Medulla oblongata (tissue), 1 donor: ENCODE measurements around the gene PDZD2.
A peak's percentile ranks its signal among the peaks of the same experiment; 100 is the strongest.
"Not testable (repeated sequence)": the region's sequence is repeated elsewhere in the genome, so short reads cannot be mapped to it uniquely, and the experiment has no call there.

ENCODE experiments used
- DNase-seq: peaks from one replicate; pipeline ENCODE4 v3.0.0-alpha.2; 2015; ENCODE audit errors: extremely low spot score

Gene PDZD2

DNA sequence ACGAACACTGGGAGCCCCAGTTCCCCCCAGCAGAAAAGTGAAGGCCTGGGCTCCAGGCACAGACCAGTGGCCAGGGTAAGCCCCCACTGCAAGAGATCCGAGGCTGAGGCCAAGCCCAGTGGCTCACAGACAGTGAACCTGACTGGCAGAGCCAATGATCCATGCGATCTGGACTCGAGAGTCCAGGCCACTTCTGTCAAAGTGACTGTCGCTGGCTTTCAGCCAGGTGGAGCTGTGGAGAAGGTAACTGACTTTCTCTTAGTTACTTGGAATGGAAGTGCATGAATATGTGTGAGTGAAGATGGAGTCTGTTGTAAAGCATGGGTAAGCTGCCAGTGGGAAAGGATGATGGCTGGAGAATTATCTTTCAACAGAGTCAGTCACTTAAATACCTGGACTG lies 435.5 kb downstream of the PDZD2 start:
- no peak for DNase-seq

- peak; percentile 79 for DNase-seq
These were observed 438.1 kb downstream of the PDZD2 start for GRCh38 chr5:32076699-32077695.

DNA sequence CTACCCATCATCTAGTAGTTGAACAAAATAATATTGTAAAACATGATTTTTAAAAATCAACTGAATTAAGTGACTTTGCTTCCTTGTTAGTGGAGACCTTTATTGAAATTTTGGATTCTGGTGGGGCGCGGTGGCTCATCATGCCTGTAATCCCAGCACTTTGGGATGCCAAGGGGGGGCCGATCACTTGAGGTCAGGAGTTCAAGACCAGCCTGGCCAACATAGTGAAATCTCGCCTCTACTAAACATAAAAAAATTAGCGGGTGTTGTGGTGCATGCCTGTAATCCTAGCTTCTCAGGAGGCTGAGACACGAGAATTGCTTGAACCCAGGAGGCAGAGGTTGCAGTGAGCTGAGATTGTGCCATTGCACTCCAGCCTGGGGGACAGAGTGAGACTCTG lies 439.9 kb downstream of the PDZD2 start:
- DNase-seq = not testable (repeated sequence)

DNA sequence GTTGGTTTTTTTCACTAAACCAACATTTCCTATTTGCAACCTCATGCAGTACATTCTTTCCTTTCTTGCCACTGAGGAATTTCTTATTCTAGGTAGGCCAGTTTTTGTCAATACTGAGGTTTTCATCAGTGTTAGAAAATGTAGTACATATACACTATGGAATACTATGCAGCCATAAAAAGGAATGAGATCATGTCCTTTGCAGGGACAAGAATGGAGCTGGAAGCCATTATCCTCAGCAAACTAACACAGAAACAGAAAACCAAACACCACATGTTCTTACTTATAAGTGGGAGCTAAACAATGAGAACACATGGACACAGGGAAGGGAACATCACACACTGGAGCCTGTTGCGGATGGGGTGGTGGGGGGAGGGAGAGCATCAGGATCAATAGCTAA lies 441.6 kb downstream of the PDZD2 start:
- not testable (repeated sequence) for DNase-seq

GRCh38 chr5:32082701-32083100 lies 443.8 kb downstream of the PDZD2 start:
- DNase-seq = no peak

DNA sequence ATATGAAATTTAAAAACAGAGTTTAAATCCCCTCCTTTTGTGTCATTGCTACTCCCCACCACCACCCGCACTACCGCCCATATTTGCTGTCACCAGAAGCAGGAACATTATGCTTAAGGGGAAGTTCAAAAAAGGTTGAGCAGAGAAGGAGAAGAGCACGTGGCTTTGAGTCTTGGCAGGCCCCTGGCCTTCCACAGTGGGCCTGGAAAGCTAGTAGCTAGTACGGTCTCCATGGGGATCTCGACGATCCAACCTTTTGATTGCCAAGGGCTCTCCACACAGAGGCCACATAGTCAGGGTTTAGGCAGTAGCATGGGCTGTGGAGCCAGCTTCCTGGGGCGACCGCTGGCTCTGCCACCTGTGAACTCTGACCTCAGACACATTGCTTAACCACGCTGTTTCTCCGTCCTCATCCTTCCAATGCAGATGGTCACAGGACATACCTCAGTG lies 445.1 kb downstream of the PDZD2 start:
- DNase-seq = peak; percentile 80

- no peak for DNase-seq
These were observed 448.5 kb downstream of the PDZD2 start for GRCh38 chr5:32087086-32088082.

DNA sequence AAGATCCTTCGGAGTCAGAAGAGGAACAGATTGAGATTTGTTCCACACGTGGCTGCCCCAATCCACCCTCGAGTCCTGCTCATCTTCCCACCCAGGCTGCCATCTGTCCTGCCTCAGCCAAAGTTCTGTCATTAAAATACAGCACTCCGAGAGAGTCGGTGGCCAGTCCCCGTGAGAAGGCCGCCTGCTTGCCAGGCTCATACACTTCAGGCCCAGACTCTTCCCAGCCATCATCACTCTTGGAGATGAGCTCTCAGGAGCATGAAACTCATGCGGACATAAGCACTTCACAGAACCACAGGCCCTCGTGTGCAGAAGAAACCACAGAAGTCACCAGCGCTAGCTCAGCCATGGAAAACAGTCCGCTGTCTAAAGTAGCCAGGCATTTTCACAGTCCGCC lies 449.3 kb downstream of the PDZD2 start:
- DNase-seq = no peak

DNA sequence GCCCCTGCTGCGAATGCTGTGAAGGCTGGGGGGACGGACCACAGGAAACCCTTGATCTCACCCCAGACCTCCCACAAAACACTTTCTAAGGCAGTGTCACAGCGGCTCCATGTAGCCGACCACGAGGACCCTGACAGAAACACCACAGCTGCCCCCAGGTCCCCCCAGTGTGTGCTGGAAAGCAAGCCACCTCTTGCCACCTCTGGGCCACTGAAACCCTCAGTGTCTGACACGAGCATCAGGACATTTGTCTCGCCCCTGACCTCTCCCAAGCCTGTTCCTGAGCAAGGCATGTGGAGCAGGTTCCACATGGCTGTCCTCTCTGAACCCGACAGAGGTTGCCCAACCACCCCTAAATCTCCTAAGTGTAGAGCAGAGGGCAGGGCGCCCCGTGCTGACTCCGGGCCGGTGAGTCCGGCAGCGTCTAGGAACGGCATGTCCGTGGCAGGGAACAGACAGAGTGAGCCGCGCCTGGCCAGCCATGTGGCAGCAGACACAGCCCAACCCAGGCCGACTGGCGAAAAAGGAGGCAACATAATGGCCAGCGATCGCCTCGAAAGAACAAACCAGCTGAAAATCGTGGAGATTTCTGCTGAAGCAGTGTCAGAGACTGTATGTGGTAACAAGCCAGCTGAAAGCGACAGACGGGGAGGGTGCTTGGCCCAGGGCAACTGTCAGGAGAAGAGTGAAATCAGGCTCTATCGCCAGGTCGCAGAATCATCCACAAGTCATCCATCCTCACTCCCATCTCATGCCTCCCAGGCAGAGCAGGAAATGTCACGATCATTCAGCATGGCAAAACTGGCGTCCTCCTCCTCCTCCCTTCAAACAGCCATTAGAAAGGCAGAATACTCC lies 450.4 kb downstream of the PDZD2 start:
- no peak for DNase-seq

GRCh38 chr5:32090026-32090754 lies 451.3 kb downstream of the PDZD2 start:
- DNase-seq = no peak

DNA sequence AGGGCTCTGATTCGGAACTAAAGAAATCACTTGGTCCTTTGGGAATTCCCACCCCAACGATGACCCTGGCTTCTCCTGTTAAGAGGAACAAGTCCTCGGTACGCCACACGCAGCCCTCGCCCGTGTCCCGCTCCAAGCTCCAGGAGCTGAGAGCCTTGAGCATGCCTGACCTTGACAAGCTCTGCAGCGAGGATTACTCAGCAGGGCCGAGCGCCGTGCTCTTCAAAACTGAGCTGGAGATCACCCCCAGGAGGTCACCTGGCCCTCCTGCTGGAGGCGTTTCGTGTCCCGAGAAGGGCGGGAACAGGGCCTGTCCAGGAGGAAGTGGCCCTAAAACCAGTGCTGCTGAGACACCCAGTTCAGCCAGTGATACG lies 451.8 kb downstream of the PDZD2 start:
- DNase-seq = no peak

DNA sequence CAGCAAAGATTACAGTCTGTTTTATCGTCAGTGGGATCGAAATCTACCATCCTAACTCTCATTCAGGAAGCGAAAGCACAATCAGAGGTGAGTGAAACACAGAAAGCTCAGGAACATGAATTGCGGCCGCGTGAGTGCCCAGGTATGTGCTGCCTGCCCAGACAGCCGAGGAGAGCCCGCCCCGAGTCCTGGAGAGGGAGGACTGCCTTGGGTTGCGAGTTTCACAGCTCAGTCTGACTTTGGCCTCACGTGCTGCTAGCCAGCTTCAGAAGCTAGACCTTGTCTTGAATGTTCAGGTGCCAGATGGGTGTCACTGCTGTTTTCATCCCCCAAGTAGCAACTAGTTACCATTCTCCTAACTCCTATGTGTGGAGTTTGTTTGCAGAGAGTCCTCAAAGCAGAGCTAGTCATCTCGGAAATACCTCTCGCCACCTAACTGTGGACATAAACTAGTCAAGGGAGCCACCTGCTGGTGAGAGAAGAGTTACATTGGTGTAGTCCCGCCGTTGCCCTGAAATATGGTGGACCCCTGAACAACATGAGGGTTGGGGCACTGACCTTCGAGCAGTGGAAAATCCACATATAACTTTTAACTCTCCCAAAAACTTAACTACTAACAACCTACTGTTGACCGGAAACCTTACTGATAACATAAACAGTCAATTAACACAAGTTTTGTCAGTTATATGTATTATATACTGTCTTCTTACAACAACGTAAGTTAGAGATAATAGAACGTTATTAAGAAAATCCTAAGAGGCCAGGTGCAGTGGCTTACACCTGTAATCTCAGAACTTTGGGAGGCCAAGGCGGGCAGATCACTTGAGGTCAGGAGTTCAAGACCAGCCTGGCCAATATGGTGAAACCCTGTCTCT lies 454.2 kb downstream of the PDZD2 start:
- peak; percentile 88 for DNase-seq

GRCh38 chr5:32094691-32095090 lies 455.8 kb downstream of the PDZD2 start:
- DNase-seq = no peak

DNA sequence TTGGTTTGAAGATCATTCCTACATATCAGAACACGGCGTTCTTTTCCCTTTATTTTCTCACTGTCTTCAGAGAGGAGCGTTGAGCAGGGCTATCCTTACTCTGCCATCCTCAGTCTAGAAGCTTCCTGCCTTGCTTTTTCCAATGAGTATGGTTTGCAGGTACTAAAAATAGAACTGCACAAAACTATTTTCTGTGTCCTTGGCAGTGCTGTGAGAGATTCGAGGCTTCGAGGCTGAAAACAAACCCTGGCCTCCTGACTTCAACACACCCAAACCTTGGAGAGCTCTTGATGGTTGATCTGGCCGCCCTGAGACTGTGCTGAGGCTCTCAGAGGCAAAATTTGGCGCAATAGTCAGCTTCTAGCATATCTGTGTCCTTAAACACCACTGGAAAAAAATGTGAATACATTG lies 456.3 kb downstream of the PDZD2 start:
- DNase-seq = no peak

DNA sequence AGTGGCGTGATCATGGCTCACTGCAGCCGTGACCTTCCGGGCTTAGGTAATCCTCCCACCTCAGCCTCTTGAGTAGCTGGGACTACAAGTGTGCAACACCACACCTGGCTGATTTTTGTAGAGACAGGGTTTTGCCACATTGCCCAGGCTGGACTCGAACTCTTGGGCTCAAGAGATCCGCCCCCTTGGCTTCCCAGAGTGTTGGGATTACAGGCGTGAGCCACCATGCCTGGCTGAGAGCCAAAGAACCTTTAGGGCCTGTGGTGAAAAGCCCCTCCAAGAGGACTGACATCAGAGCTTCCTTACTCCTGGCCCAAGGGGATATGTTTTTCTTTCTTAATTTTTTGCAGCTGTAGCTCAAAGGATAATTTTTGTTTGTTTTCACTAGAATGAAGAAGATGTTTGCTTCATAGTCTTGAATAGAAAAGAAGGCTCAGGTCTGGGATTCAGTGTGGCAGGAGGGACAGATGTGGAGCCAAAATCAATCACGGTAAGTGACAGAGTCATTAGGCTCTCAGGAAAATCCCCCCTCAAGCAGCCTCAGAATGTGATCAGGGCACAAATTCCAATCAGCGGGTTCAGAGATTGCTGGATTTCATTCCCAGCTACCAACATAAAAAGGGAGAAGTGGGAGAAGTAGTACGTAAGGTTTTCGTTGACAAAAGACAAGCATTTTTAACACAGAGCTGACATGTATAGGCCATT lies 458.1 kb downstream of the PDZD2 start:
- DNase-seq = no peak

GRCh38 chr5:32098291-32098690 lies 459.4 kb downstream of the PDZD2 start:
- no peak for DNase-seq

DNA sequence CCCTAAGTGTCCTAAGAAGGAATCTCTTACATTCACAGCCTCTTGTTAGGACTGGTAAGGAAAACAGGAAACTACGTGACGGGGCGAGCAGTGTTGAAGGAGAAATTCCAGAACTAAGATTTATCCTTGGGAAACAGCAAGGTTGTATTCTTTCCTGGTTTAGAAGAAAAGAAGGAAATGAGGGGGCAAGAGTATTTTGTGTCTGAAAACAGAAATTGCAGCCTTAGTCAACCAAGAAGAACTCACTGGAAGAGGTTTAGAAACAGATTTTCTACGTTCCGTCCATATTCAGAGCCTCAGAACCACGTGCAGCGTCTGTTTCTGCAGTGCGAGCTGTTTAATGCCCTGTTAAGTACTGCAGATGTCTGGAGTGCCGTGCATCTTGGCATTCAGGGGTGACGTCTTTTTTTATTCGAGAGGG lies 460.0 kb downstream of the PDZD2 start:
- DNase-seq = no peak

DNA sequence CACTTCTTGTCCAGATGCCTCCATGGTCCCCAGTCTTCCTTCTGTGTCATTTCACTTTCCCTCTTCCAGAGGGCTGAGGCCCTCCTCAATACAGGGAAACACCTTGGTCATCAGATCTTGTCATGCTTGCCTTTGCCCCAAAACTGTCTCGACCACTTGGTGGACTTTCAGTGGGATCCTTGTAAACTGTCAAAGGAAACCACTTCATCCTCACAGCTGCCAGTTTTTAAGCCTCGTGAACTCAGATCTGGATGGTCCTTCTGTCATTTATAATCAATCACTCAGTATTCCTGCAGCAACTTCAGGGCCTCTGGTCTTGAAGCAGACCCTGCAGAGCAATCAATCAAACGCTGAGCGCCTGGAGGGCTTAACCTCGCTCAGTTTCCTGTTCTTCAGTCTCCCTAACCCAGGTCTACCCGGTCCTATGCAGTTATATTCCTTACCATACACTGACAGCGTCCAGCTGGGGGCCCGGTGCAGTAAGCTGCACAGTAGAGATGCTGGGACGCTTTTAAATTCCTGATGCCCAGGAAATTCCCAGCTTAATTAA lies 460.6 kb downstream of the PDZD2 start:
- DNase-seq = no peak

DNA sequence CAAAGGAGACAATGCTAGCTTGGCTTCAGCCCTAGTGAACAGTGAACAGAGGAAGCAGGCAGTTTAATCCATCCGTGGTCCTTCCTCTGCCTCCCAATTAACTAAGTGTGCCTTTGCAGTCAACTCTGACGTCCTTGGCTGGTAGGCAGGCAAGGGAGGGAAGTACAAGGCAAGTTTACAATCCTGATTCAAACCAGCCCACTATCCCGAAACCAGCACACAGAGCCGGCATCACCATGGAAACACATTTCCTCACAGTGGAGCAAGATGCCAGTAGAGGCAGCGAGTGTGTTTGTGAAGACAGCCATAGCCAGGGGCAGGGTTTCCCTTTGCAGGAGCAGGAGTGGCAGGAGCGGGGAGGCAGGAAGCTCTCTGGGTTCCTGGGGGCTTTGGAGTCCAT lies 461.3 kb downstream of the PDZD2 start:
- peak; percentile 76 for DNase-seq
